Esophagus squamous epithelium (tissue), 5 donors: Measurements from ENCODE around the gene RELT. TPM values are rescaled to one million over a fixed set of nuclear protein-coding genes. Genes with fewer than 3 reads are reported as not detected.

Source experiments
- DNase-seq: peaks from one replicate; lab custom pipeline; 2025; lab: John Stamatoyannopoulos, UW
- H3K27ac ChIP-seq, 4 donors: fragments of 200-600 bp; sonication (generic); one replicate each; pipeline ENCODE4 v1.5.1; 2016 to 2019; ENCODE audit warnings: mild to moderate bottlenecking in 1 of 4
- H3K27me3 ChIP-seq, 4 donors: fragments of 200-600 bp; sonication (generic); 1 replicate in 3 of 4; 2 replicates in 1 of 4; pipeline versions ENCODE4 v1.5.1 to v1.6.0; 2017 to 2021; ENCODE audit warnings: antibody characterized with exemption in 1 of 4
- H3K36me3 ChIP-seq, 3 donors: fragments of 200-600 bp; sonication (generic); one replicate each; pipeline ENCODE4 v1.5.1; 2016 to 2019
- H3K4me1 ChIP-seq, 3 donors: fragments of 200-600 bp; sonication (generic); one replicate each; pipeline ENCODE4 v1.5.1; 2017 to 2019
- H3K4me3 ChIP-seq, 4 donors: fragments of 200-600 bp; sonication (generic); 1 replicate in 3 of 4; 2 replicates in 1 of 4; pipeline ENCODE4 v1.5.1; 2016 to 2019; ENCODE audit warnings: mild to moderate bottlenecking in 2 of 4, moderate library complexity in 1 of 4
- H3K9me3 ChIP-seq, 3 donors: fragments of 200-600 bp; sonication (generic); one replicate each; pipeline ENCODE4 v1.5.1; 2016 to 2019
- POLR2A ChIP-seq, 4 donors: fragments of 450-650 bp; IDR thresholded peaks; one replicate each; pipeline ENCODE4 v1.6.1; 2017; ENCODE audit warnings: antibody characterized with exemption in 4 of 4, mild to moderate bottlenecking in 4 of 4, moderate library complexity in 3 of 4
- WGBS, 2 donors: methylation state at CpG; one replicate each; pipeline ENCODE4 v1.1.5; 2018; 5-methylcytosine and 5-hydroxymethylcytosine counted together
- intact Hi-C: fragments of 100-400 bp; cut with DNase I; formaldehyde crosslinking; loops from one replicate; pipeline ENCODE4 v1.15.0; 2022
- total RNA-seq, 4 donors: library from RNA; depleted of rRNA; stranded (reverse); fragments of >200 nt; gene quantifications; one replicate each; pipeline ENCODE4 v1.1.0, GENCODE V29; 2016
- TF ChIP-seq, protein P1 (sequence below), 6 experiments: fragments of 450-650 bp in 4 of 6; fragments of 200-600 bp in 2 of 6; sonication (generic) in 2 of 6; IDR thresholded peaks; one replicate each; pipeline ENCODE4 v1.5.1; 2016 to 2019; ENCODE audit warnings: antibody characterized with exemption in 6 of 6, mild to moderate bottlenecking in 4 of 6, moderate library complexity in 4 of 6
- donor health status: DM: yes; HTN: yes; CAD: no.

The RELT gene
- total RNA-seq, 4 donors from 2014 or later = 3.7 to 8.8 (median 5.3) TPM

DNA sequence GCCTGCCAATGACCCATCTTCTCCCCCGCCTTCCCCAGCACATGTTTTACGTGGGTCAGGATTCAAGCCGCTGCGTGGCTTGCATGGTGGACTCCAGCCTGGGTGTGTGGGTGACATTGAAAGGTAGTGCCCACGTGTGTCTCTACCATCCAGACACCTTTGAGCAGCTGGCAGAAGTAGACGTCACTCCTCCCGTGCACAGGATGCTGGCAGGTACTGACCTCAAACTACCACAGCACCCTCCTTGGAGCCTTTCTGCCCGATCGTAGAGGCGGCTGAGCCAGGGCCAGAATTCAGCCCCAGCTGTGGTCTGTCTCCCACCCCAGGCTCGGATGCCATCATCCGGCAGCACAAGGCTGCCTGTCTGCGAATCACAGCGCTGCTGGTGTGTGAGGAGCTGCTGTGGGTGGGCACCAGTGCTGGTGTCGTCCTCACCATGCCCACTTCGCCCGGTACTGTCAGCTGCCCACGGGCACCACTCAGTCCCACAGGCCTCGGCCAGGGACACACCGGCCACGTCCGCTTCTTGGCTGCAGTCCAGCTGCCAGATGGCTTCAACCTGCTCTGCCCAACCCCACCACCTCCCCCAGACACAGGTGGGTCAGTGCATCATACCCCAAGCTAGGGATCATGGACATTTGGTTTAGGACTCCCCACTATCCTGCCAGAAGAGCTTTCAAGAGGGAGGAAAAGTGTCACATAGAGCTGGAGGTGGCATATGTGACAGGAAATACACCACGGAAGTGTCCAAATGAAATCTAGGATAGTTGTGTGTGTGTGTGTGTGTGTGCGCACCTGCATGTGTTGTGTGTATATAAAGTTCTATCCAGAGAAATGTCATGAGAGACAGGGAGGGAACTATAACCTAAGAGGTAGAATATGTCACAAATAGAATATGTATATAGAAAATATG is 10.6 kb upstream of the RELT start:
- no peak for DNase-seq
- Histone ChIP-seq H3K9me3 (no peaks in the 10 kb centered on the region), H3K27ac (no peak overlapping the region), H3K4me1 (peaks cover 0 to 10% (median 0%) of the 10 kb centered on the region in 3 donors), H3K36me3 (peaks cover 0 to 66% (median 0%) of the 10 kb centered on the region in 3 donors), H3K27me3 (no peaks in the 10 kb centered on the region), H3K4me3 (no peak overlapping the region)
- no peak for TF ChIP-seq POLR2A (IDR thresholded peaks at IDR 0.05)
- TF ChIP-seq, protein P1, sequence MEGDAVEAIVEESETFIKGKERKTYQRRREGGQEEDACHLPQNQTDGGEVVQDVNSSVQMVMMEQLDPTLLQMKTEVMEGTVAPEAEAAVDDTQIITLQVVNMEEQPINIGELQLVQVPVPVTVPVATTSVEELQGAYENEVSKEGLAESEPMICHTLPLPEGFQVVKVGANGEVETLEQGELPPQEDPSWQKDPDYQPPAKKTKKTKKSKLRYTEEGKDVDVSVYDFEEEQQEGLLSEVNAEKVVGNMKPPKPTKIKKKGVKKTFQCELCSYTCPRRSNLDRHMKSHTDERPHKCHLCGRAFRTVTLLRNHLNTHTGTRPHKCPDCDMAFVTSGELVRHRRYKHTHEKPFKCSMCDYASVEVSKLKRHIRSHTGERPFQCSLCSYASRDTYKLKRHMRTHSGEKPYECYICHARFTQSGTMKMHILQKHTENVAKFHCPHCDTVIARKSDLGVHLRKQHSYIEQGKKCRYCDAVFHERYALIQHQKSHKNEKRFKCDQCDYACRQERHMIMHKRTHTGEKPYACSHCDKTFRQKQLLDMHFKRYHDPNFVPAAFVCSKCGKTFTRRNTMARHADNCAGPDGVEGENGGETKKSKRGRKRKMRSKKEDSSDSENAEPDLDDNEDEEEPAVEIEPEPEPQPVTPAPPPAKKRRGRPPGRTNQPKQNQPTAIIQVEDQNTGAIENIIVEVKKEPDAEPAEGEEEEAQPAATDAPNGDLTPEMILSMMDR (IDR thresholded peaks at IDR 0.05) = no peak
- intact Hi-C loops = no loop called here
- WGBS, 2 donors = 84 to 89% methylated on average over 8 to 16 of the region's 24 CpGs

DNA sequence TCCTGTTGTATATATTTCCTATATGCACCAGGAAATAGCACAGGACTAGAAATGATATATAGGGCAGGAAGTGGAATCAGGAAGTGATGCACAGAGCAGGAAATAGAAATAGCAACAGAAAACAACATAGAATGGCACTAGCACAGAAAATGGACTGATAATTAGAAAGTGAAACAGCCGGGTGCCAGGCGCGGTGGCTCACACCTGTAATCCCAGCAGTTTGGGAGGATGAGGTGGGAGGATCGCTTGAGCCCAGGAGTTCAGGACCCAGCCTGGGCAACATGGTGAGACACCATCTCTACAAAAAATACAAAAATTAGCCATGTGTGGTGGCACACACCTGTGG is 10.0 kb upstream of the RELT start:
- Histone ChIP-seq H3K36me3 (peaks cover 0 to 60% (median 0%) of the 10 kb centered on the region in 3 donors), H3K4me3 (no peak overlapping the region), H3K4me1 (peaks cover 0 to 10% (median 0%) of the 10 kb centered on the region in 3 donors), H3K9me3 (no peaks in the 10 kb centered on the region), H3K27me3 (no peaks in the 10 kb centered on the region), H3K27ac (no peak overlapping the region)
- no peak for TF ChIP-seq POLR2A (IDR thresholded peaks at IDR 0.05)
- TF ChIP-seq, protein P1 (IDR thresholded peaks at IDR 0.05) = no peak
- intact Hi-C loops = no loop called here
- WGBS, 2 donors = 70 to 79% methylated on average over 4 of the region's 4 CpGs
- no peak for DNase-seq

DNA sequence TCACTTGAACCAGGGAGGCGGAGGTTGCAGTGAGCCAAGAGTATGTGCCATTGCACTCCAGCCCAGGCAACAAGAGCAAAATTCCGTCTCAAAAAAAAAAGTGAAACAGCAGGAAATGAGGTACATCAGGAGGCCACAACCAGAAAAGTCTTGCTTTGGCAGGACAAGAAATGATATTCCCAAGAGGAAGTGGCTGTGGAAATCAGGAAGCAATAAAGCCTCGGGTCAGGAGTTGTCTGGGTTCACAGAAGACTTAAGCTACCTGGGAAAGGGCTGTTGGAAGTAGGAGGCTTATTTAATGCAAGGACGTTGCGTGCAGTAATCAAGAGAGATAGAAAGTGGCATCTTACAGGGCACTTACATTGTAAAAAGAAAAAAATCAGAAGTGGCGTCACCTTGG is 9.2 kb upstream of the RELT start:
- no peak for DNase-seq
- Histone ChIP-seq H3K27me3 (no peaks in the 10 kb centered on the region), H3K4me3 (no peak overlapping the region), H3K36me3 (peaks cover 0 to 53% (median 0%) of the 10 kb centered on the region in 3 donors), H3K27ac (no peak overlapping the region), H3K4me1 (peaks cover 0 to 10% (median 0%) of the 10 kb centered on the region in 3 donors), H3K9me3 (no peaks in the 10 kb centered on the region)
- 63 to 83% methylated on average over 6 of the region's 6 CpGs for WGBS, 2 donors
- TF ChIP-seq, protein P1 (IDR thresholded peaks at IDR 0.05) = no peak
- no peak for TF ChIP-seq POLR2A (IDR thresholded peaks at IDR 0.05)
- intact Hi-C loops = no loop called here

DNA sequence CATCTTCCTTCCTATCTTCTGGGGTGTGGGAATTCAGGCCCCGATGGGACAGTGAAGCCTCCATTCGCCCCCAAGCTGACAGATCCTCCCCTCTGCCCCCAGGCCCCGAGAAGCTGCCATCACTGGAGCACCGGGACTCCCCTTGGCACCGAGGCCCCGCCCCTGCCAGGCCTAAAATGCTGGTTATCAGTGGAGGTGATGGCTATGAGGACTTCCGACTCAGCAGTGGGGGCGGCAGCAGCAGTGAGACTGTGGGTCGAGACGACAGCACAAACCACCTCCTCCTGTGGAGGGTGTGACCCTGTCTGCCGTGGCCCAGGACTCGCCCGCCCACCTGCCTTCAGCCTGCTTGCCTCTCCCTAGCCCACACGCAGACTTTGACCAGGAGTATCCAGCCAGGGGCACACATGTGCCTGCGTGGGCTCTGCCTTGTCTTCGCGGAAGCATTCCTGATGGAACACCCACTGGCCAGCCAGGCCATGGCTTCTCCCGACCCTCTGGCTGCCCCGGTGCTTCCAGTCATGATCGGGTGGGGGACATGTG is 8.6 kb upstream of the RELT start:
- Histone ChIP-seq H3K4me1 (peaks cover 0 to 10% (median 0%) of the 10 kb centered on the region in 3 donors), H3K27ac (no peak overlapping the region), H3K4me3 (no peak overlapping the region), H3K36me3 (peaks cover 0 to 47% (median 0%) of the 10 kb centered on the region in 3 donors), H3K27me3 (no peaks in the 10 kb centered on the region), H3K9me3 (no peaks in the 10 kb centered on the region)
- TF ChIP-seq, protein P1 (IDR thresholded peaks at IDR 0.05) = no peak
- no peak for TF ChIP-seq POLR2A (IDR thresholded peaks at IDR 0.05)
- no peak for DNase-seq
- 80 to 100% methylated on average over 1 to 9 of the region's 20 CpGs for WGBS, 2 donors
- intact Hi-C loops = no loop called here

DNA sequence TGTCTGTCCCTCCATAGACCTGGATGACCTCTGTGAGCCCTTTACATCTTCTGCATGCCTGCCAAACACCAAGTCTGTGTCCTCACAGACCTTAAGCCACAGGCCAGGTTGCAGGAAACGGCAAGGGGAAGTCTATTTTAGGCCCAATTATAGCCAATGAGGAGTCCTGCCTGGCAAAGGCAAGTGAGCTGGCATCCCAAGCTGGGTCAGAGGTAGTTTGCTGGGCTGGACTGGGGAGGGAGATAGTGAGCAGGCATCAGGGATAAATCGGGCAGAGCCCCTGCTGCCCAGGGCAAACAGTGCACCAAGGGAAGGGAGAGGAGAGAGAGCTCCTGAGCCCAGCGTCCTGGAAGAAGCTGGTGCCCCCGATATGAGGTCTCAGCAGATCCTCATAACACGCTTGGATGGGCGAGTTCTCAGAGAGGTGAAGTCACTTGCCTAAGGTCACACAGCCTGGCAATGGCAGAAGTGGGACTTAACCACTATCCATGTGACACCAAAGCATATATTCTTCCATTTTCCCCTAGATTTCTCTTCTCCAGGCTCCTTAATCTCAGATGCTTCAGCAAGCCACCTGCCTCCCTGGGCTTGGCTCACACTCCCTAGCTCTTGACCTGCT is 3.7 kb upstream of the RELT start:
- TF ChIP-seq POLR2A (IDR thresholded peaks at IDR 0.05) = no peak
- TF ChIP-seq, protein P1 (IDR thresholded peaks at IDR 0.05) = no peak
- Histone ChIP-seq H3K27me3 (no peaks in the 10 kb centered on the region), H3K9me3 (no peaks in the 10 kb centered on the region), H3K27ac (no peak overlapping the region), H3K36me3 (no peaks in the 10 kb centered on the region), H3K4me1 (peaks cover 6 to 17% (median 10%) of the 10 kb centered on the region in 3 donors), H3K4me3 (no peak overlapping the region)
- no peak for DNase-seq
- intact Hi-C loops = no loop called here
- 61 to 86% methylated on average over 2 to 4 of the region's 6 CpGs for WGBS, 2 donors
